H9 (cell line): ENCODE measurements around the gene ANKZF1. TPM values are rescaled to one million over a fixed set of nuclear protein-coding genes. Genes with fewer than 3 reads are reported as not detected.

Source experiments
- DNase-seq: peaks from one replicate; pipeline ENCODE4 v3.0.0-alpha.2; 2017
- H2AFZ ChIP-seq: one replicate; pipeline ENCODE4 v1.6.1; 2013; ENCODE audit warnings: mild to moderate bottlenecking, low read length, control low read depth, moderate library complexity
- H2AK5ac ChIP-seq: 2 replicates; pipeline ENCODE4 v1.6.1; 2013; ENCODE audit warnings: low read length, control low read depth, mixed read lengths; ENCODE audit not compliant: insufficient read length
- H2BK120ac ChIP-seq: one replicate; pipeline ENCODE4 v1.6.1; 2013; ENCODE audit warnings: low read depth, mild to moderate bottlenecking, low read length, control low read depth, inconsistent platforms; ENCODE audit not compliant: poor library complexity, severe bottlenecking
- H2BK12ac ChIP-seq: 2 replicates; pipeline ENCODE4 v1.6.1; 2013; ENCODE audit warnings: low read length, control low read depth, mixed read lengths, low read depth; ENCODE audit not compliant: insufficient read length
- H2BK15ac ChIP-seq: 2 replicates; pipeline ENCODE4 v1.6.1; 2013; ENCODE audit warnings: low read depth, low read length, control low read depth
- H2BK20ac ChIP-seq: one replicate; pipeline ENCODE4 v1.6.1; 2013; ENCODE audit warnings: low read depth, mild to moderate bottlenecking, low read length, control low read depth, inconsistent platforms; ENCODE audit not compliant: poor library complexity, severe bottlenecking
- H2BK5ac ChIP-seq: 2 replicates; pipeline ENCODE4 v1.6.1; 2013; ENCODE audit warnings: low read length, control low read depth, mixed read lengths; ENCODE audit not compliant: insufficient read length
- H3K14ac ChIP-seq: 2 replicates; pipeline ENCODE4 v1.6.1; 2013; ENCODE audit warnings: low read length, control low read depth; ENCODE audit not compliant: insufficient read depth
- H3K18ac ChIP-seq: 2 replicates; pipeline ENCODE4 v1.6.1; 2013; ENCODE audit warnings: low read depth, mild to moderate bottlenecking, mixed read lengths, low read length, control low read depth; ENCODE audit not compliant: insufficient read length
- H3K23ac ChIP-seq: 2 replicates; pipeline ENCODE4 v1.6.1; 2013; ENCODE audit warnings: low read length, control low read depth, mixed read lengths, low read depth; ENCODE audit not compliant: insufficient read length
- H3K23me2 ChIP-seq: 2 replicates; pipeline ENCODE4 v1.6.1; 2013; ENCODE audit warnings: low read depth, mild to moderate bottlenecking, mixed read lengths, low read length, control low read depth; ENCODE audit not compliant: insufficient read length, poor library complexity, severe bottlenecking
- H3K27ac ChIP-seq: 2 replicates; pipeline ENCODE4 v1.5.1; 2013; ENCODE audit warnings: low read length, control low read depth, mixed read lengths, low read depth; ENCODE audit not compliant: insufficient read length
- H3K27me3 ChIP-seq: 2 replicates; pipeline ENCODE4 v1.6.1; 2013; ENCODE audit warnings: low read length, control low read depth, inconsistent platforms; ENCODE audit not compliant: insufficient read depth
- H3K4ac ChIP-seq: 2 replicates; pipeline ENCODE4 v1.6.1; 2013; ENCODE audit warnings: low read depth, mild to moderate bottlenecking, control low read depth, inconsistent platforms, low read length, moderate library complexity
- H3K4me1 ChIP-seq: 2 replicates; pipeline ENCODE4 v1.6.1; 2013; ENCODE audit warnings: low read length, control low read depth, inconsistent platforms; ENCODE audit not compliant: insufficient read depth
- H3K4me2 ChIP-seq: 2 replicates; pipeline ENCODE4 v1.6.1; 2013; ENCODE audit warnings: low read length, control low read depth, mixed read lengths; ENCODE audit not compliant: insufficient read length, insufficient read depth
- H3K56ac ChIP-seq: 2 replicates; pipeline ENCODE4 v1.6.1; 2013; ENCODE audit warnings: low read depth, mild to moderate bottlenecking, mixed read lengths, low read length, control low read depth; ENCODE audit not compliant: insufficient read length
- H3K79me1 ChIP-seq: 2 replicates; pipeline ENCODE4 v1.6.1; 2013; ENCODE audit warnings: low read depth, mild to moderate bottlenecking, moderate library complexity, low read length, control low read depth, inconsistent platforms; ENCODE audit not compliant: insufficient read depth, poor library complexity, severe bottlenecking
- H3K79me2 ChIP-seq: 2 replicates; pipeline ENCODE4 v1.6.1; 2013; ENCODE audit warnings: low read length, control low read depth, inconsistent platforms; ENCODE audit not compliant: insufficient read depth
- H3K9ac ChIP-seq: 2 replicates; pipeline ENCODE4 v1.6.1; 2013; ENCODE audit warnings: low read length, control low read depth, mixed read lengths; ENCODE audit not compliant: insufficient read length; ENCODE audit errors: extremely low read depth
- H3K9me3 ChIP-seq: one replicate; pipeline ENCODE4 v1.6.1; 2013; ENCODE audit warnings: low read depth, low read length, inconsistent platforms; ENCODE audit not compliant: control insufficient read depth
- H3T11ph ChIP-seq: one replicate; pipeline ENCODE4 v1.6.1; 2013; ENCODE audit warnings: mild to moderate bottlenecking, low read length, control low read depth, inconsistent platforms
- H4K20me1 ChIP-seq: one replicate; pipeline ENCODE4 v1.6.1; 2013; ENCODE audit not compliant: control insufficient read depth, insufficient read length, insufficient read depth
- H4K5ac ChIP-seq: 2 replicates; pipeline ENCODE4 v1.6.1; 2013; ENCODE audit warnings: low read depth, mild to moderate bottlenecking, mixed read lengths, low read length, control low read depth; ENCODE audit not compliant: insufficient read length
- H4K8ac ChIP-seq: replicated peaks from 2 replicates; pipeline ENCODE4 v1.6.1; 2013; ENCODE audit warnings: low read length, control low read depth, mixed read lengths, low read depth; ENCODE audit not compliant: insufficient read length
- H4K91ac ChIP-seq: 2 replicates; pipeline ENCODE4 v1.6.1; 2013; ENCODE audit warnings: low read depth, mild to moderate bottlenecking, moderate library complexity, mixed read lengths, low read length, control low read depth; ENCODE audit not compliant: insufficient read length
- H3K27ac Mint-ChIP-seq, 3 experiments: 2 replicates in 2 of 3; 3 replicates in 1 of 3; pipeline ENCODE4 v1.8.0; 2020 to 2021; ENCODE audit warnings: mixed read lengths in 3 of 3, mild to moderate bottlenecking in 1 of 3, moderate library complexity in 1 of 3
- H3K27me3 Mint-ChIP-seq: 2 replicates; pipeline ENCODE4 v1.8.0; 2021; ENCODE audit warnings: low read depth, mild to moderate bottlenecking, moderate library complexity, mixed read lengths
- H3K36me3 Mint-ChIP-seq, 3 experiments: 2 replicates in 2 of 3; 3 replicates in 1 of 3; pipeline ENCODE4 v1.8.0; 2020 to 2021; ENCODE audit warnings: low read depth in 3 of 3, mixed read lengths in 3 of 3; ENCODE audit not compliant: insufficient read depth in 1 of 3
- H3K4me1 Mint-ChIP-seq, 2 experiments: 2 replicates each; pipeline ENCODE4 v1.8.0; 2020; ENCODE audit warnings: mixed read lengths in 2 of 2
- H3K4me3 Mint-ChIP-seq, 2 experiments: 2 replicates in 1 of 2; 3 replicates in 1 of 2; pipeline ENCODE4 v1.8.0; 2020 to 2021; ENCODE audit warnings: mild to moderate bottlenecking in 2 of 2, mixed read lengths in 2 of 2, moderate library complexity in 1 of 2
- H3K9me3 Mint-ChIP-seq, 2 experiments: 2 replicates in 1 of 2; 3 replicates in 1 of 2; pipeline ENCODE4 v1.8.0; 2020; ENCODE audit warnings: mild to moderate bottlenecking in 2 of 2, mixed read lengths in 2 of 2, moderate library complexity in 1 of 2
- WGBS: extraction: QIAGEN DNeasy Blood & Tissue Kit; methylation state at CpG from one replicate; pipeline ENCODE4 v1.1.7; 2013; ENCODE audit warnings: missing lambda C conversion rate, low lambda C conversion rate, mixed read lengths; ENCODE audit not compliant: insufficient read length; ENCODE audit errors: extremely low coverage; 5-methylcytosine and 5-hydroxymethylcytosine counted together
- total RNA-seq: library from RNA; stranded (reverse); gene quantifications from 2 replicates; pipeline ENCODE4 v1.2.1, GENCODE V29; 2021
- TF ChIP-seq, protein P1 (sequence below): fragments of 200-600 bp; sonication (generic); conservative IDR thresholded peaks from 3 replicates; pipeline ENCODE4 v1.8.0; 2021; ENCODE audit warnings: antibody characterized with exemption, mild to moderate bottlenecking

ANKZF1 gene
- total RNA-seq, 1 experiment from 2014 or later = 55.4 TPM

DNA sequence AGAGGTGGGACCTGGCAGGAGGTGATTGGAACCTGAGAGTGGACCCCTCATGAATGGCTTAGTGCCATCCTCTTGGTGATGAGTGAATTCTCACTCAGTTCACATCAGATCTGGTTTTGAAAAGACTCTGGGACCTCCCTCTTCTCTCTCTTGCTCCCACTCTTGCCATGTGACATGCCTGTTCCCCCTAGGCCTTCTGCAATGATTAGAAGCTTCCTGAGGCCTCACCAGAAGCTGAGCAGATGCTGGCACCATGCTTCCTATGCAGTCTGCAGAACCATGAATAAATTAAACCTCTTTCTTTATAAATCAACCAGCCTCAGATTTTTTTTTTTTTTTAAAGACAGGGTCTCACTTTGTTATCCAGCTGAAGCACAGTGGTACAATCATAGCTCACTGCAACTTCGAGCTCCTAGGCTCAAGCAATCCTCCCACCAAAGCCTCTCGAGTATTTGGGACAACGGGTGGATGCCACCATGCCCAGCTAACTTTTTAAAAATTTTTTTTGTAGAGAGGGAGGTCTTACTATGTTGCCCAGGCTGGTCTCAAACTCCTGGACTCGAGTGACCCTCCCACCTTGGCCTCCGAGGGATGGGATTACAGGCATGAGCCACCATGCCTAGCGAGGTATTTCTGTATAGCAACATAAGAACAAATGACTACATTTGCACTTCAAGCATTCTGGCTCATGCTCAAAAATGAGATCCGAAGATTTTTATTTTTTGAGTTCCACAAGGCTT, 25.0 kb upstream of the ANKZF1 start:
- H3K4me1 Mint-ChIP-seq = peaks cover 12 to 21% of the 10 kb centered on the region in 2 experiments
- peaks cover 7 to 24% (median 19%) of the 10 kb centered on the region in 3 experiments for H3K36me3 Mint-ChIP-seq
- H3K27ac Mint-ChIP-seq = no peak overlapping the region
- H3K9me3 ChIP-seq = no peaks in the 10 kb centered on the region
- H2BK12ac ChIP-seq = no peak overlapping the region
- H3K4me1 ChIP-seq = no peaks in the 10 kb centered on the region
- no CpG with 5 or more reads among the region's 7 CpGs for WGBS
- no peak overlapping the region for H3K4ac ChIP-seq
- H3K79me2 ChIP-seq = no peaks in the 10 kb centered on the region
- TF ChIP-seq, protein P1, sequence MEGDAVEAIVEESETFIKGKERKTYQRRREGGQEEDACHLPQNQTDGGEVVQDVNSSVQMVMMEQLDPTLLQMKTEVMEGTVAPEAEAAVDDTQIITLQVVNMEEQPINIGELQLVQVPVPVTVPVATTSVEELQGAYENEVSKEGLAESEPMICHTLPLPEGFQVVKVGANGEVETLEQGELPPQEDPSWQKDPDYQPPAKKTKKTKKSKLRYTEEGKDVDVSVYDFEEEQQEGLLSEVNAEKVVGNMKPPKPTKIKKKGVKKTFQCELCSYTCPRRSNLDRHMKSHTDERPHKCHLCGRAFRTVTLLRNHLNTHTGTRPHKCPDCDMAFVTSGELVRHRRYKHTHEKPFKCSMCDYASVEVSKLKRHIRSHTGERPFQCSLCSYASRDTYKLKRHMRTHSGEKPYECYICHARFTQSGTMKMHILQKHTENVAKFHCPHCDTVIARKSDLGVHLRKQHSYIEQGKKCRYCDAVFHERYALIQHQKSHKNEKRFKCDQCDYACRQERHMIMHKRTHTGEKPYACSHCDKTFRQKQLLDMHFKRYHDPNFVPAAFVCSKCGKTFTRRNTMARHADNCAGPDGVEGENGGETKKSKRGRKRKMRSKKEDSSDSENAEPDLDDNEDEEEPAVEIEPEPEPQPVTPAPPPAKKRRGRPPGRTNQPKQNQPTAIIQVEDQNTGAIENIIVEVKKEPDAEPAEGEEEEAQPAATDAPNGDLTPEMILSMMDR = no peak
- H3K18ac ChIP-seq = no peak overlapping the region
- H2BK20ac ChIP-seq = no peak overlapping the region
- no peak overlapping the region for H2BK15ac ChIP-seq
- H3T11ph ChIP-seq = no peak overlapping the region
- no peak overlapping the region for H3K56ac ChIP-seq
- H2AK5ac ChIP-seq = no peak overlapping the region
- H4K8ac ChIP-seq = no peak overlapping the region
- no peak overlapping the region for H2BK120ac ChIP-seq
- no peak overlapping the region for H3K23ac ChIP-seq
- no peaks in the 10 kb centered on the region for H3K79me1 ChIP-seq
- no peaks in the 10 kb centered on the region for H4K20me1 ChIP-seq
- no peak overlapping the region for H3K4me2 ChIP-seq
- H4K91ac ChIP-seq = no peak overlapping the region
- no peak overlapping the region for H3K27ac ChIP-seq
- no peak overlapping the region for H2BK5ac ChIP-seq
- H3K4me3 Mint-ChIP-seq = no peak overlapping the region
- H2AFZ ChIP-seq = no peak overlapping the region
- no peaks in the 10 kb centered on the region for H3K27me3 ChIP-seq
- DNase-seq = peak; percentile 2
- H3K9ac ChIP-seq = no peak overlapping the region
- no peak overlapping the region for H3K14ac ChIP-seq
- H3K27me3 Mint-ChIP-seq = peaks cover 10% of the 10 kb centered on the region
- H4K5ac ChIP-seq = no peak overlapping the region
- peaks cover 6 to 7% of the 10 kb centered on the region in 2 experiments; a peak in 4 of 5 replicates for H3K9me3 Mint-ChIP-seq
- H3K23me2 ChIP-seq = peaks cover 4% of the 10 kb centered on the region
